NCI-H1105 (cell line): ENCODE results near the gene SYTL5.

Experiments used
- DNase-seq: peaks from one replicate; lab custom pipeline; 2025; lab: John Stamatoyannopoulos, UW

Gene SYTL5

GRCh38 chrX:38028300-38028699 lies 21.9 kb downstream of the SYTL5 start:
- DNase-seq = no peak

GRCh38 chrX:38036466-38036865 lies 30.1 kb downstream of the SYTL5 start:
- no peak for DNase-seq

GRCh38 chrX:38038501-38038900 lies 32.1 kb downstream of the SYTL5 start:
- no peak for DNase-seq

- no peak for DNase-seq
These were observed 34.9 kb downstream of the SYTL5 start for GRCh38 chrX:38041237-38041636.

GRCh38 chrX:38044701-38045100 lies 38.3 kb downstream of the SYTL5 start:
- no peak for DNase-seq

GRCh38 chrX:38045538-38046096 lies 39.3 kb downstream of the SYTL5 start:
- DNase-seq = no peak

- DNase-seq = no peak
These were observed 42.5 kb downstream of the SYTL5 start for GRCh38 chrX:38048886-38049285.

- no peak for DNase-seq
These were observed 44.5 kb downstream of the SYTL5 start for GRCh38 chrX:38050806-38051205.

- no peak for DNase-seq
These were observed 45.7 kb downstream of the SYTL5 start for GRCh38 chrX:38052096-38052495.

GRCh38 chrX:38055170-38055847 lies 49.0 kb downstream of the SYTL5 start:
- no peak for DNase-seq

GRCh38 chrX:38060331-38060878 lies 54.1 kb downstream of the SYTL5 start:
- DNase-seq = no peak

- no peak for DNase-seq
These were observed 55.0 kb downstream of the SYTL5 start for GRCh38 chrX:38061335-38061734.

- no peak for DNase-seq
These were observed 60.6 kb downstream of the SYTL5 start for GRCh38 chrX:38066934-38067333.

GRCh38 chrX:38069273-38069672 lies 62.9 kb downstream of the SYTL5 start:
- no peak for DNase-seq

- no peak for DNase-seq
These were observed 63.6 kb downstream of the SYTL5 start for GRCh38 chrX:38069991-38070390.

- no peak for DNase-seq
These were observed 73.1 kb downstream of the SYTL5 start for GRCh38 chrX:38079463-38079862.

GRCh38 chrX:38080808-38081207 lies 74.5 kb downstream of the SYTL5 start:
- DNase-seq = no peak

GRCh38 chrX:38081909-38082308 lies 75.6 kb downstream of the SYTL5 start:
- DNase-seq = no peak

- no peak for DNase-seq
These were observed 76.0 kb downstream of the SYTL5 start for GRCh38 chrX:38082309-38082708.

GRCh38 chrX:38085813-38086212 lies 79.5 kb downstream of the SYTL5 start:
- DNase-seq = no peak

- DNase-seq = no peak
These were observed 80.3 kb downstream of the SYTL5 start for GRCh38 chrX:38086451-38087215.

GRCh38 chrX:38087594-38087993 lies 81.2 kb downstream of the SYTL5 start:
- no peak for DNase-seq
